GM12878 (cell line): Measurements from ENCODE around the gene UBLCP1. TPM values are rescaled to one million over a fixed set of nuclear protein-coding genes. Genes with fewer than 3 reads are reported as not detected.

Experiments
- ATF3 ChIP-seq: IDR thresholded peaks from 2 replicates; pipeline ENCODE4 v1.6.1; 2011; ENCODE audit warnings: low read depth, mild to moderate bottlenecking, low read length, moderate library complexity, borderline replicate concordance; ENCODE audit errors: extremely low read depth
- CHD4 ChIP-seq: fragments of 200-600 bp; sonication (generic); IDR thresholded peaks from 2 replicates; pipeline ENCODE4 v1.6.1; 2016; ENCODE audit warnings: mild to moderate bottlenecking
- HCFC1 ChIP-seq: fragments of 150-350 bp; IDR thresholded peaks from 2 replicates; pipeline ENCODE4 v1.6.1; 2014; ENCODE audit warnings: low read length
- HDAC6 ChIP-seq: fragments of 200-600 bp; sonication (generic); IDR thresholded peaks from one replicate; pipeline ENCODE4 v1.8.0; 2017; ENCODE audit warnings: antibody characterized with exemption; ENCODE audit not compliant: unreplicated experiment
- IKZF1 ChIP-seq: fragments of 450-650 bp; conservative IDR thresholded peaks from 2 replicates; pipeline ENCODE4 v1.6.1; 2017; ENCODE audit warnings: antibody characterized with exemption, mild to moderate bottlenecking
- IKZF2 ChIP-seq, 2 experiments: fragments of 450-650 bp; IDR thresholded peaks; 2 replicates each; pipeline ENCODE4 v1.6.1; 2017; ENCODE audit warnings: mild to moderate bottlenecking in 2 of 2, moderate library complexity in 2 of 2
- JUNB ChIP-seq: IDR thresholded peaks from 2 replicates; pipeline ENCODE4 v1.6.1; 2016; ENCODE audit warnings: antibody characterized with exemption, mild to moderate bottlenecking
- JUND ChIP-seq: IDR thresholded peaks from 2 replicates; pipeline ENCODE4 v1.6.1; 2012; ENCODE audit warnings: low read depth, mild to moderate bottlenecking, low read length, improper control_type of control experiment, moderate library complexity
- KAT2A ChIP-seq: conservative IDR thresholded peaks from 2 replicates; pipeline ENCODE4 v1.6.1; 2011; ENCODE audit warnings: low read depth, low read length; ENCODE audit not compliant: control insufficient read depth
- MEF2A ChIP-seq: IDR thresholded peaks from 2 replicates; pipeline ENCODE4 v1.6.1; 2011; ENCODE audit warnings: low read depth, mild to moderate bottlenecking, low read length, moderate library complexity; ENCODE audit not compliant: insufficient read depth
- MXI1 ChIP-seq: fragments of 150-350 bp; IDR thresholded peaks from 2 replicates; pipeline ENCODE4 v1.6.1; 2011; ENCODE audit warnings: low read depth, mild to moderate bottlenecking, inconsistent platforms, low read length, improper control_type of control experiment
- NBN ChIP-seq: fragments of 450-650 bp; IDR thresholded peaks from 2 replicates; pipeline ENCODE4 v1.6.1; 2016
- REST ChIP-seq: IDR thresholded peaks from 2 replicates; pipeline ENCODE4 v1.6.1; 2012; ENCODE audit warnings: mild to moderate bottlenecking, low read depth, low read length
- SIN3A ChIP-seq: IDR thresholded peaks from 2 replicates; pipeline ENCODE4 v1.6.1; 2012; ENCODE audit warnings: low read depth, low read length, improper control_type of control experiment
- SREBF1 ChIP-seq: IDR thresholded peaks from 2 replicates; pipeline ENCODE4 v1.6.1; 2012; ENCODE audit warnings: mild to moderate bottlenecking, low read length
- TCF3 ChIP-seq: IDR thresholded peaks from 2 replicates; pipeline ENCODE4 v1.6.1; 2012; ENCODE audit warnings: low read depth, mild to moderate bottlenecking, low read length, borderline replicate concordance; ENCODE audit not compliant: insufficient read depth
- ZBTB33 ChIP-seq: fragments of 450-650 bp; IDR thresholded peaks from 2 replicates; pipeline ENCODE4 v1.6.1; 2017; ENCODE audit warnings: mild to moderate bottlenecking
- polyA plus RNA-seq, 11 experiments: library from polyadenylated mRNA; depleted of rRNA in 4 of 11; unstranded in 6 of 11; stranded (reverse) in 5 of 11; fragments of >200 nt; fragmentation: Nextera tagmentation in 4 of 11; fragmentation: Illumina TruSeq in 1 of 11; extraction: Ambion mirVana in 4 of 11; extraction: Trizol in 1 of 11; gene quantifications; 1 replicate in 1 of 11; 2 replicates in 10 of 11; pipeline versions ENCODE4 v1.2.1 to v1.2.3, GENCODE V29; 2011 to 2016; ENCODE audit warnings: inconsistent platforms in 2 of 11, missing spikeins in 2 of 11, low read depth in 1 of 11
- total RNA-seq, 4 experiments: library from RNA; depleted of rRNA in 3 of 4; stranded (reverse); fragments of >200 nt in 3 of 4; fragmentation: Illumina TruSeq in 1 of 4; extraction: Trizol in 1 of 4; gene quantifications; 2 replicates each; pipeline versions ENCODE4 v1.2.1 to v1.2.3, GENCODE V29; 2013 to 2021
- TF ChIP-seq, protein P1 (sequence below): fragments of 450-650 bp; IDR thresholded peaks from 2 replicates; pipeline ENCODE4 v1.6.1; 2017; ENCODE audit warnings: borderline replicate concordance
- TF ChIP-seq, protein P2 (sequence below): fragments of 450-650 bp; IDR thresholded peaks from 2 replicates; pipeline ENCODE4 v1.6.1; 2016; ENCODE audit warnings: mild to moderate bottlenecking, moderate library complexity, borderline replicate concordance

The UBLCP1 gene
- total and polyA plus RNA-seq, 10 of the 15 experiments (the other 5 are each of a cell fraction or from before 2014, with no cell fraction given), result 18.8 to 44.2 (median 32.1) TPM

GRCh38 chr5:159332800-159333544 lies 69.9 kb downstream of the UBLCP1 start (continued):
- TF ChIP-seq, protein P1, sequence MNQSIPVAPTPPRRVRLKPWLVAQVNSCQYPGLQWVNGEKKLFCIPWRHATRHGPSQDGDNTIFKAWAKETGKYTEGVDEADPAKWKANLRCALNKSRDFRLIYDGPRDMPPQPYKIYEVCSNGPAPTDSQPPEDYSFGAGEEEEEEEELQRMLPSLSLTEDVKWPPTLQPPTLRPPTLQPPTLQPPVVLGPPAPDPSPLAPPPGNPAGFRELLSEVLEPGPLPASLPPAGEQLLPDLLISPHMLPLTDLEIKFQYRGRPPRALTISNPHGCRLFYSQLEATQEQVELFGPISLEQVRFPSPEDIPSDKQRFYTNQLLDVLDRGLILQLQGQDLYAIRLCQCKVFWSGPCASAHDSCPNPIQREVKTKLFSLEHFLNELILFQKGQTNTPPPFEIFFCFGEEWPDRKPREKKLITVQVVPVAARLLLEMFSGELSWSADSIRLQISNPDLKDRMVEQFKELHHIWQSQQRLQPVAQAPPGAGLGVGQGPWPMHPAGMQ, result no peak
- TF ChIP-seq, protein P2, sequence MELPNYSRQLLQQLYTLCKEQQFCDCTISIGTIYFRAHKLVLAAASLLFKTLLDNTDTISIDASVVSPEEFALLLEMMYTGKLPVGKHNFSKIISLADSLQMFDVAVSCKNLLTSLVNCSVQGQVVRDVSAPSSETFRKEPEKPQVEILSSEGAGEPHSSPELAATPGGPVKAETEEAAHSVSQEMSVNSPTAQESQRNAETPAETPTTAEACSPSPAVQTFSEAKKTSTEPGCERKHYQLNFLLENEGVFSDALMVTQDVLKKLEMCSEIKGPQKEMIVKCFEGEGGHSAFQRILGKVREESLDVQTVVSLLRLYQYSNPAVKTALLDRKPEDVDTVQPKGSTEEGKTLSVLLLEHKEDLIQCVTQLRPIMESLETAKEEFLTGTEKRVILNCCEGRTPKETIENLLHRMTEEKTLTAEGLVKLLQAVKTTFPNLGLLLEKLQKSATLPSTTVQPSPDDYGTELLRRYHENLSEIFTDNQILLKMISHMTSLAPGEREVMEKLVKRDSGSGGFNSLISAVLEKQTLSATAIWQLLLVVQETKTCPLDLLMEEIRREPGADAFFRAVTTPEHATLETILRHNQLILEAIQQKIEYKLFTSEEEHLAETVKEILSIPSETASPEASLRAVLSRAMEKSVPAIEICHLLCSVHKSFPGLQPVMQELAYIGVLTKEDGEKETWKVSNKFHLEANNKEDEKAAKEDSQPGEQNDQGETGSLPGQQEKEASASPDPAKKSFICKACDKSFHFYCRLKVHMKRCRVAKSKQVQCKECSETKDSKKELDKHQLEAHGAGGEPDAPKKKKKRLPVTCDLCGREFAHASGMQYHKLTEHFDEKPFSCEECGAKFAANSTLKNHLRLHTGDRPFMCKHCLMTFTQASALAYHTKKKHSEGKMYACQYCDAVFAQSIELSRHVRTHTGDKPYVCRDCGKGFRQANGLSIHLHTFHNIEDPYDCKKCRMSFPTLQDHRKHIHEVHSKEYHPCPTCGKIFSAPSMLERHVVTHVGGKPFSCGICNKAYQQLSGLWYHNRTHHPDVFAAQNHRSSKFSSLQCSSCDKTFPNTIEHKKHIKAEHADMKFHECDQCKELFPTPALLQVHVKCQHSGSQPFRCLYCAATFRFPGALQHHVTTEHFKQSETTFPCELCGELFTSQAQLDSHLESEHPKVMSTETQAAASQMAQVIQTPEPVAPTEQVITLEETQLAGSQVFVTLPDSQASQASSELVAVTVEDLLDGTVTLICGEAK, result no peak
- TF ChIP-seq NBN (no peak), MEF2A (peak; percentile 77), MXI1 (no peak), IKZF1 (peak; percentile 59), SREBF1 (no peak), KAT2A (no peak), IKZF2 (IDR thresholded peaks at IDR 0.05) (peak in 1 of 2 experiments; percentile 42; a peak in 1 of 4 replicates), JUNB (0 out of 2 replicates have a peak, but pooled peaks have one; percentile 10), JUND (no peak), ATF3 (no peak), REST (no peak), ZBTB33 (no peak), HDAC6 (no peak), CHD4 (no peak), HCFC1 (no peak), TCF3 (no peak), SIN3A (no peak)
